ENCODE data around the gene CLEC12A. TPM values are rescaled to one million over a fixed set of nuclear protein-coding genes. Genes with fewer than 3 reads are reported as not detected.

Gene CLEC12A
- total RNA-seq, 4 donors from 2014 or later, result 2.4 to 12.9 (median 12.2) TPM; not detected in 1

DNA sequence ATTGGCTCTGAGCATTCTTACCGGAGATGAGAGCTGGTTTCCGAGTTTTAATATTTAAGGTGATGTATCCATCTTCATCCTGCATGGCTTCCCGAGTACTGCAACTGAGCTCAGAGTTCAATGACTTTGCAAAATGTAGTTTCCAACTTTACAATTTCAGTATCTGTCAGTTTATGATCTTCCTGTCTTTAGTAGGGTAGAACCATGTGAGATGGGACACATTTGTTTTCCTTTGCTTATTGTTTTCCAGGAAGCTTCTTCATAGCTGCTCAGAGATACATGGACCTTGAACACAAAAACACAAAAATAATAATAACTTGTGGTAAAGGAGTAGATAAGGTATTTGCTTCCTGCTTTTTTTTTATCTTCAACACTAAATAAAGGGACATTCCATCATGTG lies 27.8 kb downstream of the CLEC12A start, which contains the start of gene CLEC1B:
CLEC1B (minus strand) TSS at position 106 of the 400 bp plus-strand sequence; CDS start at position 85, 21 bp downstream.
- TF ChIP-seq CTCF (IDR thresholded peaks at IDR 0.05; ENCODE audit: low read depth), result no peak

GRCh38 chr12:10001171-10001776 lies 30.1 kb downstream of the CLEC12A start:
- no peak for TF ChIP-seq CTCF (IDR thresholded peaks at IDR 0.05; ENCODE audit: low read depth)

DNA sequence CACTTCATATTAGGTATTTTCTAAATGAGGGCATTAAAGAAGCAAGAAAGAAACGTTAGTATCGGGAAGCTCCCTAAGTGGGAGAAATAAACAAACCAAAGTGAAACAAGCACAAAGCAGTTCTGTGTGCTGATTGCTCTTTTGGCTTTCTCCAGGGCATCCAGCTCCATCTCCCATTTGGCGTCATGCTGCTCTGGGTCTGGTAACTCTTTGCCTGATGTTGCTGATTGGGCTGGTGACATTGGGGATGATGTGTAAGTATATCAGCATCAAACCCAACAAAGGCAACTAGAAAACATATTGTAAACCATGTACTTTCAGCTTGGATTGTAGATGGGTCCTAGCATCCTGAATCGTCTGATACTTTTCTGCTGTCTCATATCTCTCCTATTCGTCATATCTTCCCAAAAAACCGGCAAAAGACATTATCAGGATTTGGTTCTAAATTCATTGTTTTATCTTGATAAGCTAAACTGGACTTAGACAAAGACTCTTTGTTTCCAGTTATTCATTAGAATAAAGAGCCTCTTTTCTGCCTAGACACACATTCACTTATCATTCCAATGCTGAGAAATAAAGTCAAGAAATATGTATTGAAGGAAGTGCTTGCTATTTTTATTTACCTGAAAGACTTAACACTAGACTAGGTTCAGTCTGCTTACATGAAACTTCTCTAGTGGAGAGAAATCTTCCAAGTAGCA lies 41.6 kb downstream of the CLEC12A start:
- TF ChIP-seq CTCF (IDR thresholded peaks at IDR 0.05; ENCODE audit: low read depth), result no peak

GRCh38 chr12:10015450-10015849 lies 44.2 kb downstream of the CLEC12A start:
- TF ChIP-seq CTCF (IDR thresholded peaks at IDR 0.05; ENCODE audit: low read depth), result no peak

DNA sequence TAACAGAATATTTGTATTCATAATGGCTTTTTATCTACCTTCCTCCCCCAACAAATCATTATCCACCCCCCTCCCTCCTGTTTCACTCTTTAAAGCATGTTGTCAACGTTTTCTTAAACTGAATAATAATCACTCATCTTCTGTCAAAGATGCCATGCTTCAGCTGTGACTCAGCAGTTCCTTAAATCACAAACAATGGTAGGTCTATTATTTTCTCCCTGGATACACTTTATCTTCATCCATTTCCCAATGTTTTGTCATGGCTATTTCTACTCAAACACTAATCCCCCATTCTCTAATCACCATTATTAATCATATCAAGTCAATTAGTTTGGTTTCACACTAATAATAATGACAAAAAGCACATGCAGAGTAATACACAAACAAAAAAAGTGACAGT lies 45.7 kb downstream of the CLEC12A start:
- TF ChIP-seq CTCF (IDR thresholded peaks at IDR 0.05; ENCODE audit: low read depth), result no peak

- no peak for TF ChIP-seq CTCF (IDR thresholded peaks at IDR 0.05; ENCODE audit: low read depth)
Observed at GRCh38 chr12:10018386-10018785, 47.2 kb downstream of the CLEC12A start.

- TF ChIP-seq CTCF (IDR thresholded peaks at IDR 0.05; ENCODE audit: low read depth), result no peak
Observed at GRCh38 chr12:10021342-10021741, 50.1 kb downstream of the CLEC12A start.

Measured in subcutaneous adipose tissue (tissue), 4 donors.